Panc1 (cell line): Measurements from ENCODE around the gene NOP53. TPM values are rescaled to one million over a fixed set of nuclear protein-coding genes. Genes with fewer than 3 reads are reported as not detected.
"Not testable (repeated sequence)": the region's sequence is repeated elsewhere in the genome, so short reads cannot be mapped to it uniquely, and the experiment has no call there.

Experiments used
- ATAC-seq: fragments of 200-7000 bp; cut with Tn5 transposase; 2 replicates; pipeline ENCODE4 v1.9.1; 2020; ENCODE audit warnings: mild to moderate bottlenecking, moderate library complexity
- BruUV-seq: library from RNA; stranded (reverse); fragments of 400-500 nt; replicated peaks from 2 replicates; lab custom pipeline; 2021; lab: Mats Ljungman, UMichigan
- CTCF ChIA-PET: fragments of 300-600 bp; sonication (Branson Sonifier 250); formaldehyde crosslinking; loops from one replicate; lab custom pipeline; 2022; ENCODE audit warnings: antibody characterized with exemption; lab: Charles Lee
- POLR2A ChIA-PET: fragments of 300-600 bp; sonication (Branson Sonifier 250); formaldehyde crosslinking; loops from one replicate; lab custom pipeline; 2022; ENCODE audit warnings: antibody characterized with exemption; lab: Charles Lee
- DNase-seq: peaks from one replicate; pipeline ENCODE4 v3.0.0-alpha.2; 2010; ENCODE audit warnings: low read depth, low spot score
- H3K27ac ChIP-seq: 2 replicates; pipeline ENCODE4 v1.5.1; 2011; ENCODE audit warnings: mild to moderate bottlenecking, low read length, inconsistent platforms
- H3K27me3 ChIP-seq: fragments of 200-500 bp; sonication (Bioruptor generic); 2 replicates; pipeline ENCODE4 v1.6.0; 2014; ENCODE audit warnings: low read length, inconsistent platforms; ENCODE audit not compliant: control insufficient read depth, insufficient read depth
- H3K36me3 ChIP-seq: fragments of 200-500 bp; sonication (Bioruptor generic); 2 replicates; pipeline ENCODE4 v1.5.1; 2014; ENCODE audit warnings: inconsistent platforms, mild to moderate bottlenecking, low read length, moderate library complexity; ENCODE audit not compliant: control insufficient read depth, insufficient read depth
- H3K4me1 ChIP-seq: 2 replicates; pipeline ENCODE4 v1.5.1; 2011; ENCODE audit warnings: inconsistent platforms, mild to moderate bottlenecking, low read length, moderate library complexity; ENCODE audit not compliant: control insufficient read depth, insufficient read depth
- H3K4me3 ChIP-seq, 2 experiments: 2 replicates each; pipeline ENCODE4 v1.5.1; 2011 to 2012; ENCODE audit warnings: low read depth in 2 of 2, low read length in 2 of 2, mild to moderate bottlenecking in 2 of 2, inconsistent platforms in 1 of 2, moderate library complexity in 1 of 2
- H3K9me3 ChIP-seq: fragments of 200-500 bp; sonication (Bioruptor generic); 2 replicates; pipeline ENCODE4 v1.5.1; 2014; ENCODE audit warnings: low read depth, mild to moderate bottlenecking, inconsistent platforms, low read length, moderate library complexity; ENCODE audit not compliant: control insufficient read depth, insufficient read depth
- CTCF ChIP-seq: fragments of 450-650 bp; IDR thresholded peaks from 2 replicates; pipeline ENCODE4 v1.5.1; 2017; ENCODE audit warnings: mild to moderate bottlenecking
- POLR2AphosphoS5 ChIP-seq: IDR thresholded peaks from 2 replicates; pipeline ENCODE4 v1.6.1; 2012; ENCODE audit warnings: mild to moderate bottlenecking, low read depth, low read length, moderate library complexity
- REST ChIP-seq, 2 experiments: IDR thresholded peaks; 2 replicates each; pipeline ENCODE4 v1.6.1; 2011 to 2012; ENCODE audit warnings: low read depth in 2 of 2, control low read depth in 1 of 2, low read length in 1 of 2, mild to moderate bottlenecking in 1 of 2, moderate library complexity in 1 of 2; ENCODE audit not compliant: insufficient read depth in 1 of 2
- SIN3A ChIP-seq: IDR thresholded peaks from 2 replicates; pipeline ENCODE4 v1.6.1; 2012; ENCODE audit warnings: low read depth, mild to moderate bottlenecking, low read length, moderate library complexity, borderline replicate concordance; ENCODE audit not compliant: insufficient read depth
- TCF7L2 ChIP-seq: IDR thresholded peaks from 2 replicates; pipeline ENCODE4 v1.6.1; 2011; ENCODE audit warnings: mild to moderate bottlenecking, low read depth, low read length, inconsistent platforms
- in situ Hi-C: cut with HindIII; loops from 2 replicates; pipeline ENCODE4 v1.10.0; 2016; ENCODE audit warnings: low sequenced_read_pairs, low pct_unique_long_range_greater_than_20kb
- intact Hi-C: fragments of 100-400 bp; cut with micrococcal nuclease; formaldehyde crosslinking; loops from one replicate; pipeline ENCODE4 v1.10.0; 2022; ENCODE audit not compliant: unreplicated experiment
- total RNA-seq: library from RNA; stranded (reverse); gene quantifications from one replicate; pipeline ENCODE4 v1.2.1, GENCODE V29; 2021; ENCODE audit not compliant: unreplicated experiment

Gene NOP53
- total RNA-seq, 1 experiment from 2014 or later, result 64.3 TPM

- DNase-seq, CTCF ChIA-PET, POLR2A ChIA-PET, ATAC-seq, H3K4me3 ChIP-seq, H3K36me3 ChIP-seq, intact Hi-C loops, H3K9me3 ChIP-seq, H3K27me3 ChIP-seq, BruUV-seq, H3K27ac ChIP-seq, in situ Hi-C loops, H3K4me1 ChIP-seq: not testable (repeated sequence)
Measured at GRCh38 chr19:47804451-47804850, 59.1 kb downstream of the NOP53 start, which contains the start of gene TPRX1. TSS of gene TPRX1 (minus strand) at chr19:47804551. CDS start at chr19:47804539, 12 bp downstream.

- intact Hi-C loops, result no loop called here
- no peaks in the 10 kb centered on the region for H3K4me1 ChIP-seq
- no TSS peak for BruUV-seq
- DNase-seq, result no peak
- POLR2A ChIA-PET, result no interaction called here
- in situ Hi-C loops, result no loop called here
- H3K27ac ChIP-seq, result no peak overlapping the region
- TF ChIP-seq CTCF (no peak), REST (IDR thresholded peaks at IDR 0.05; ENCODE audit: insufficient read depth in 1 of 2, low read depth in 2 of 2, low read length in 1 of 2) (no peak), SIN3A (no peak), TCF7L2 (no peak)
- H3K36me3 ChIP-seq, result no peaks in the 10 kb centered on the region
- ATAC-seq, result no peak
- H3K4me3 ChIP-seq, result no peak overlapping the region
- CTCF ChIA-PET, result no interaction called here
- no peaks in the 10 kb centered on the region for H3K27me3 ChIP-seq
- no peaks in the 10 kb centered on the region for H3K9me3 ChIP-seq
Measured at GRCh38 chr19:47805313-47805712, 60.0 kb downstream of the NOP53 start.

GRCh38 chr19:47806435-47806834, 61.1 kb downstream of the NOP53 start:
- in situ Hi-C loops (no loop called here), intact Hi-C loops (no loop called here)
- Histone ChIP-seq H3K36me3 (no peaks in the 10 kb centered on the region), H3K27me3 (no peaks in the 10 kb centered on the region), H3K4me3 (no peak overlapping the region), H3K27ac (no peak overlapping the region), H3K4me1 (no peaks in the 10 kb centered on the region), H3K9me3 (no peaks in the 10 kb centered on the region)
- ChIA-PET POLR2A (no interaction called here), CTCF (interaction anchor here (0.6 kb wide), 1 partner anchor 15 kb away, joined by 6 read pairs; no protein-coding TSS in a partner anchor)
- BruUV-seq, result no TSS peak
- DNase-seq (no peak), ATAC-seq (no peak)
- TF ChIP-seq CTCF, result no peak
- TF ChIP-seq TCF7L2, result no peak
- TF ChIP-seq SIN3A, result no peak
- no peak for TF ChIP-seq POLR2AphosphoS5
- TF ChIP-seq REST (IDR thresholded peaks at IDR 0.05; ENCODE audit: insufficient read depth in 1 of 2, low read depth in 2 of 2, low read length in 1 of 2), result no peak
